Activated T-helper 17 cell treated with anti-CD3 and anti-CD28 coated beads, Interleukin-2, amount 50 U/mL, for 72 hours (primary cell): ENCODE measurements around the gene ABHD17A. TPM values are rescaled to one million over a fixed set of nuclear protein-coding genes. Genes with fewer than 3 reads are reported as not detected.

Experiments
- ATAC-seq: fragments of 150-1000 bp; cut with Tn5 transposase; replicated peaks from 2 replicates; pipeline ENCODE4 v1.10.0; 2021; ENCODE audit warnings: mild to moderate bottlenecking, moderate library complexity
- H3K27ac Mint-ChIP-seq: one replicate; pipeline ENCODE4 v1.8.0; 2022; ENCODE audit warnings: mixed read lengths
- H3K27me3 Mint-ChIP-seq: one replicate; pipeline ENCODE4 v1.8.0; 2022; ENCODE audit warnings: mixed read lengths
- H3K36me3 Mint-ChIP-seq: one replicate; pipeline ENCODE4 v1.8.0; 2022; ENCODE audit warnings: low read depth, mild to moderate bottlenecking, mixed read lengths
- H3K4me1 Mint-ChIP-seq: one replicate; pipeline ENCODE4 v1.8.0; 2022; ENCODE audit warnings: mixed read lengths
- H3K4me3 Mint-ChIP-seq: one replicate; pipeline ENCODE4 v1.8.0; 2022; ENCODE audit warnings: mild to moderate bottlenecking, mixed read lengths
- H3K9me3 Mint-ChIP-seq: one replicate; pipeline ENCODE4 v1.8.0; 2022; ENCODE audit warnings: mixed read lengths
- total RNA-seq, 2 donors: library from RNA; stranded (reverse); gene quantifications; one replicate each; pipeline ENCODE4 v1.2.3, GENCODE V29; 2022

Gene ABHD17A
- total RNA-seq, 2 donors from 2014 or later = 84.4 to 109 TPM

- no peak for ATAC-seq
- Mint-ChIP-seq H3K4me3 (no peak overlapping the region), H3K27me3 (no peaks in the 10 kb centered on the region), H3K9me3 (no peaks in the 10 kb centered on the region), H3K27ac (no peak overlapping the region), H3K4me1 (peaks cover 2% of the 10 kb centered on the region), H3K36me3 (peaks cover 30% of the 10 kb centered on the region)
These were observed 16.3 kb downstream of the ABHD17A start for GRCh38 chr19:1868971-1869370.

DNA sequence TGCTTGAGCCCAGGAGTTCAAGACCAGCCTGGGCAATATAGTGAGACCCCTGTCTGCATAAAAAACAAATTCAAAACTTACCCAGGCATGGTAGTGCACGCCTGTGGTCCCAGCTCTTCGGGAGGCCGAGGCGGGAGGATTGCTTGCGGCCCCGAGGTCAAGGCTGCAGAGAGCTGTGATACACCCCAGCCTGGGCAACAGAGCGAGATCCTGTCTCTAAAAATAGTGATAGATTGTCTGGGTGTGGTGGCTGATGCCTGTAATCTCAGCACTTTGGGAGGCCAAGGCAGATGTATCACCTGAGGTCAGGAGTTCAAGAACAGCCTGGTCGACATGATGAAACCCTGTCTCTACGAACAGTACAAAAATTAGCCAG is 18.0 kb downstream of the ABHD17A start:
- H3K36me3 Mint-ChIP-seq = peaks cover 18% of the 10 kb centered on the region
- ATAC-seq = no peak
- no peaks in the 10 kb centered on the region for H3K9me3 Mint-ChIP-seq
- H3K27ac Mint-ChIP-seq = no peak overlapping the region
- no peaks in the 10 kb centered on the region for H3K4me1 Mint-ChIP-seq
- no peaks in the 10 kb centered on the region for H3K27me3 Mint-ChIP-seq
- H3K4me3 Mint-ChIP-seq = no peak overlapping the region

- Mint-ChIP-seq H3K9me3 (no peaks in the 10 kb centered on the region), H3K27ac (no peak overlapping the region), H3K4me1 (no peaks in the 10 kb centered on the region), H3K4me3 (no peak overlapping the region), H3K36me3 (peaks cover 17% of the 10 kb centered on the region), H3K27me3 (no peaks in the 10 kb centered on the region)
- ATAC-seq = no peak
These were observed 18.5 kb downstream of the ABHD17A start for GRCh38 chr19:1866693-1867348.

- Mint-ChIP-seq H3K4me3 (peak overlapping the region; percentile 57), H3K27me3 (no peaks in the 10 kb centered on the region), H3K4me1 (no peaks in the 10 kb centered on the region), H3K27ac (peak overlapping the region; percentile 22), H3K9me3 (no peaks in the 10 kb centered on the region), H3K36me3 (peaks cover 9% of the 10 kb centered on the region)
- no peak for ATAC-seq
These were observed 19.9 kb downstream of the ABHD17A start for GRCh38 chr19:1865172-1866010.

DNA sequence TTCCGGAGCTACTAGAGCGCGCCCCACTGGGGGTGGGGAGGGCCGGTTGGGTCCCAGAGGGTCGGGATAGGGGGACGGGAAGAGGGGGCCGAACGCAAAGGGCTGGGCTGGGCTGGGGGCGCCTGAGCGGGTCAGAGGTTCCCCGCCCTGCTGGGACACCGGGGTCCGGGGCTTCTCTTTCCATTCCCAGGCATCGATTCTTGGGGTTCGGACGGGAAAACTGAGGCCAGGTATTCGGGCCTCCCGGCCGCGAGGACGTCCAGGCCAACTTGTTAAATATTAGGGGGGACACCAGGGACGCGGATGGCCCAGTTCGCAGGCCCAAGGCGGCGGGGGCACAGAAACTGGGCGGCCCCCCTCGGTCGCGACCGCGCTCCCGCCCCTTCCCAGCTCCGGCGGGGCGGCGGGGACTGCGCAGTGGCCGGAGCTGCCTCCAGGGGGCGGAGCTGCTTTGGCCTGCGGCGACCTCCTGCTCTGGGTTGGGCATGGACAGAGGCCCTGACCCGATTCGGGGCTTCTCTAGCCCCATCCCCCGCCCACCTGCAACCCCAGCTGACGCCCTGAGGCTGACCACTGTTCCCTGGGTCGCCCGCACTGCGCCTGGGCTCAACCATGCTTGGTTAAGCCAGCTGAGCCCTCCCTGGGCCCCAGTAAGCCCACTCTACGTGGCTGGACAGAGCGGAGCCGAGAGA is 20.7 kb downstream of the ABHD17A start:
- peak overlapping the region; percentile 22 for H3K27ac Mint-ChIP-seq
- H3K4me1 Mint-ChIP-seq = no peaks in the 10 kb centered on the region
- peak overlapping the region; percentile 57 for H3K4me3 Mint-ChIP-seq
- peak; percentile 44 for ATAC-seq
- H3K27me3 Mint-ChIP-seq = no peaks in the 10 kb centered on the region
- no peaks in the 10 kb centered on the region for H3K9me3 Mint-ChIP-seq
- H3K36me3 Mint-ChIP-seq = peaks cover 6% of the 10 kb centered on the region

DNA sequence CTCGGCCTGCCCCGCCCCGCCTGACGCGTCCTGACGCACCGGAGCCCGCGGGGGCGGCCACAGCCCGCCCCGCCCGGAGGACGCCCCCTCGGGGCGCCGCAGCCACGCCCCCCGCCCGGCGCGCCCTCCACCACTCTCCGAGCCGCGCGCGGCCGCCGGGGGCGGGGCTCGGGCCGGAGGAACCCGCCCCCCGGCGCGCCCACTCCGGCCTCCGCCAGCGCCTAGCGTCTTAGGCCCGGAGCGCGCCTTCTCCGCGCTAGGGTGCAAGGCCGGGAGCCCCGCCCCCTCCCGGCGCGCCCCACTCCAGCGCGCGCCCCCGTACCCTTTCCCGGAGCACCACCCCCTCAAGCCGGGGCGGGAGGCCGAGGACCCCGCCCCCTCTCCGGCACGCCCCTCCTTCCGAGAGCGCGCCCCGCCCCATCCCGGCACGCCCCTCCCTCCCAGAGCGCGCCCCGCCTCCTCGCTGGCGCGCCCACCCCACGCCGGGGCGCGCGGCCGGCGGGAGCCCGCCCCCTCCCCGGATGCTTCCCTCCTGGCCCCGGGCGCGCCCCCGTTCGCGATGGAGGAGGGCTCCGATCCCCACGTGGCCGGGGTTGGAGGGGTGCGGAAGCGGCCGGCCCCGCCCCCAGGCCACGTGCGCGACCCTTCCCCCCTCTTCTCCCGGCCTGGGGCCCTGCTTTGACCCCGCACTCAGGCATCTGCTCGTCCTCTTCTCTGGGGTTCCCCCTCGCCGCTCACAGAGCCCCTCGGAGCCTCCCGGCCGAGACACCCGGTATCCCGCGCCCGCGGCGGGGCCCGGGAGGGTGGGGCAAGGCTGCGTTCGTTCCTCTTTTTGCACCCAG is 21.4 kb downstream of the ABHD17A start:
- no peaks in the 10 kb centered on the region for H3K4me1 Mint-ChIP-seq
- H3K9me3 Mint-ChIP-seq = no peaks in the 10 kb centered on the region
- peak; percentile 73 for ATAC-seq
- H3K36me3 Mint-ChIP-seq = peaks cover 6% of the 10 kb centered on the region
- no peak overlapping the region for H3K27ac Mint-ChIP-seq
- peak overlapping the region; percentile 57 for H3K4me3 Mint-ChIP-seq
- H3K27me3 Mint-ChIP-seq = no peaks in the 10 kb centered on the region

DNA sequence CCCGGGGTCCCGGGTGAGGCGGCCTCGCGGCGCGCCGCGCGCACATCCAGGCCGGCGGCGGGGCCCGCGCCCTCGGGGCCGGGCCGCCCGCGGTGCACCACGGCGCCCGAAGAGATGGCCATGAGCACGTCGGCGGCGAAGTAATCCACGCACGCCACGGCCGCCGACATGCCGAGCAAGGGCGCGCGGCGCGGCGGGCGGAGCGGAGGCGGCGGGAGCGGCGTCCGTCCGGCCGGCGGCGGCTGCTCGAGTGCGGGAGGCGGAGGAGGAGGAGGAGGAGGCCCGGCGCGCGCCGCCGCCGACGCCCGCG is 22.0 kb downstream of the ABHD17A start, which contains the start of gene KLF16:
Gene KLF16, minus strand, starts transcription at position 252 of the 310 bp plus-strand sequence. Its CDS starts 82 bp downstream, at position 170.
- no peaks in the 10 kb centered on the region for H3K9me3 Mint-ChIP-seq
- no peaks in the 10 kb centered on the region for H3K27me3 Mint-ChIP-seq
- peaks cover 6% of the 10 kb centered on the region for H3K36me3 Mint-ChIP-seq
- H3K4me1 Mint-ChIP-seq = no peaks in the 10 kb centered on the region
- H3K27ac Mint-ChIP-seq = peak within 1 kb of the TSS; percentile 94
- ATAC-seq = no peak
- H3K4me3 Mint-ChIP-seq = peak within 1 kb of the TSS; percentile 91

GRCh38 chr19:1862424-1863327 is 22.6 kb downstream of the ABHD17A start:
- no peaks in the 10 kb centered on the region for H3K27me3 Mint-ChIP-seq
- no peaks in the 10 kb centered on the region for H3K4me1 Mint-ChIP-seq
- no peaks in the 10 kb centered on the region for H3K9me3 Mint-ChIP-seq
- peak overlapping the region; percentile 94 for H3K27ac Mint-ChIP-seq
- peaks cover 6% of the 10 kb centered on the region for H3K36me3 Mint-ChIP-seq
- ATAC-seq = no peak
- peak overlapping the region; percentile 91 for H3K4me3 Mint-ChIP-seq

DNA sequence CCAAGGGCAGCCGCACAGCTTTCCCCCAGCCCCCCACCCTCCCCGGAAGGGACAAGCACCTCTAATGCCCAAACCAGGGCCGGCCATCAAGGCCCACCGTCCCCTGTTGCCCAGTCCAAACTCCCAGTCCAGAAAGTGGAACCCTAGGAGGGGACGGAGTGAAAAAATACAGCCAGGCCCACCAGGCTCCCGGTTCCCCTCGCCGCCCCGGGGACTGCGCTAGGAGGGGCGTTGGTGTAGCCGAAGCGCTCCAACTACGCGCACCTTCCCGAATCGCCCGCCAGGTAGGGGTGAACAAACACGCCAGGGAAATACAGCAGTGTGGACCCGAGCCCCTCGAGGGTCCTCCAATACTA is 23.2 kb downstream of the ABHD17A start:
- H3K36me3 Mint-ChIP-seq = peaks cover 6% of the 10 kb centered on the region
- no peaks in the 10 kb centered on the region for H3K9me3 Mint-ChIP-seq
- H3K27me3 Mint-ChIP-seq = no peaks in the 10 kb centered on the region
- no peak for ATAC-seq
- no peaks in the 10 kb centered on the region for H3K4me1 Mint-ChIP-seq
- H3K4me3 Mint-ChIP-seq = peak overlapping the region; percentile 91
- H3K27ac Mint-ChIP-seq = peak overlapping the region; percentile 94

- Mint-ChIP-seq H3K9me3 (no peaks in the 10 kb centered on the region), H3K27me3 (no peaks in the 10 kb centered on the region), H3K4me3 (peak overlapping the region; percentile 91), H3K4me1 (no peaks in the 10 kb centered on the region), H3K36me3 (peaks cover 6% of the 10 kb centered on the region), H3K27ac (peak overlapping the region; percentile 94)
- ATAC-seq = no peak
These were observed 23.7 kb downstream of the ABHD17A start for GRCh38 chr19:1861599-1862031.

GRCh38 chr19:1860821-1861598 is 24.3 kb downstream of the ABHD17A start:
- Mint-ChIP-seq H3K27ac (peak overlapping the region; percentile 94), H3K9me3 (no peaks in the 10 kb centered on the region), H3K4me3 (peak overlapping the region; percentile 91), H3K4me1 (no peaks in the 10 kb centered on the region), H3K27me3 (no peaks in the 10 kb centered on the region), H3K36me3 (peaks cover 6% of the 10 kb centered on the region)
- ATAC-seq = no peak

- Mint-ChIP-seq H3K36me3 (peaks cover 6% of the 10 kb centered on the region), H3K27me3 (no peaks in the 10 kb centered on the region), H3K9me3 (no peaks in the 10 kb centered on the region), H3K4me3 (peak overlapping the region; percentile 91), H3K27ac (peak overlapping the region; percentile 38), H3K4me1 (no peaks in the 10 kb centered on the region)
- no peak for ATAC-seq
These were observed 25.1 kb downstream of the ABHD17A start for GRCh38 chr19:1860042-1860775.
